ENCODE data around the gene STK11IP. TPM values are rescaled to one million over a fixed set of nuclear protein-coding genes. Genes with fewer than 3 reads are reported as not detected.

STK11IP gene
- total RNA-seq, 1 experiment from 2014 or later: 40.6 TPM

- Histone ChIP-seq H3K4me1 (replicated peaks; ENCODE audit: insufficient read depth) (no peaks in the 10 kb centered on the region), H3K9me2 (ENCODE audit: insufficient read depth) (no peaks in the 10 kb centered on the region), H3K27ac (no peak overlapping the region), H3K4me3 (no peak overlapping the region), H3F3A (ENCODE audit: insufficient read depth, low read depth) (0 out of 2 replicates have a peak, but pooled peaks cover 4% of the 10 kb centered on the region), H3K9me3 (ENCODE audit: insufficient read depth, low read depth) (no peaks in the 10 kb centered on the region), H3K27me3 (ENCODE audit: insufficient read depth, low read depth) (no peaks in the 10 kb centered on the region), H3K4me2 (no peak overlapping the region), H2AFZ (no peak overlapping the region), H3K79me2 (ENCODE audit: low read depth) (no peaks in the 10 kb centered on the region), H3K36me3 (ENCODE audit: low read depth) (no peaks in the 10 kb centered on the region), H4K20me1 (ENCODE audit: insufficient read depth) (no peaks in the 10 kb centered on the region)
- intact Hi-C loops (cut with micrococcal nuclease; ENCODE audit: unreplicated experiment): no loop called here
- DNase-seq: no peak
- ChIA-PET CTCF (no interaction called here), POLR2A (ENCODE audit: unreplicated experiment) (no interaction called here)
- no TSS peak for BruUV-seq (replicated peaks)
- no peak for TF ChIP-seq CTCF (conservative IDR thresholded peaks at IDR 0.05)
- TF ChIP-seq EZH2 (IDR thresholded peaks at IDR 0.05; ENCODE audit: low read depth): no peak
Measured at GRCh38 chr2:219621935-219622334, 24.3 kb downstream of the STK11IP start.

- BruUV-seq (replicated peaks): no TSS peak
- CTCF ChIA-PET: no interaction called here
Measured at GRCh38 chr2:219622472-219622871, 24.8 kb downstream of the STK11IP start.

GRCh38 chr2:219624565-219624964 lies 26.9 kb downstream of the STK11IP start:
- Histone ChIP-seq H2AFZ (no peak overlapping the region), H3K27ac (no peak overlapping the region), H3K27me3 (ENCODE audit: insufficient read depth, low read depth) (no peaks in the 10 kb centered on the region), H3F3A (ENCODE audit: insufficient read depth, low read depth) (0 out of 2 replicates have a peak, but pooled peaks cover 5% of the 10 kb centered on the region), H3K4me3 (no peak overlapping the region), H4K20me1 (ENCODE audit: insufficient read depth) (no peaks in the 10 kb centered on the region), H3K4me2 (no peak overlapping the region), H3K4me1 (replicated peaks; ENCODE audit: insufficient read depth) (no peaks in the 10 kb centered on the region), H3K9me3 (ENCODE audit: insufficient read depth, low read depth) (no peaks in the 10 kb centered on the region), H3K79me2 (ENCODE audit: low read depth) (no peaks in the 10 kb centered on the region), H3K36me3 (ENCODE audit: low read depth) (no peaks in the 10 kb centered on the region), H3K9me2 (ENCODE audit: insufficient read depth) (no peaks in the 10 kb centered on the region)
- BruUV-seq (replicated peaks): no TSS peak
- intact Hi-C loops (cut with micrococcal nuclease; ENCODE audit: unreplicated experiment): no loop called here
- POLR2A ChIA-PET (ENCODE audit: unreplicated experiment): no interaction called here
- no peak for DNase-seq
- CTCF ChIA-PET: no interaction called here
- TF ChIP-seq EZH2 (IDR thresholded peaks at IDR 0.05; ENCODE audit: low read depth) (no peak), CTCF (conservative IDR thresholded peaks at IDR 0.05) (no peak)

More at GRCh38 chr2:219622472-219622871, 24.8 kb downstream of the STK11IP start:
- H3K27me3 ChIP-seq (ENCODE audit: insufficient read depth, low read depth): no peaks in the 10 kb centered on the region
- POLR2A ChIA-PET (ENCODE audit: unreplicated experiment): no interaction called here
- no peak overlapping the region for H3K27ac ChIP-seq
- intact Hi-C loops (cut with micrococcal nuclease; ENCODE audit: unreplicated experiment): no loop called here
- H3K4me2 ChIP-seq: no peak overlapping the region
- no peaks in the 10 kb centered on the region for H3K4me1 ChIP-seq (replicated peaks; ENCODE audit: insufficient read depth)
- H2AFZ ChIP-seq: no peak overlapping the region
- H3F3A ChIP-seq (ENCODE audit: insufficient read depth, low read depth): 0 out of 2 replicates have a peak, but pooled peaks cover 5% of the 10 kb centered on the region
- no peak overlapping the region for H3K4me3 ChIP-seq
- H4K20me1 ChIP-seq (ENCODE audit: insufficient read depth): no peaks in the 10 kb centered on the region
- H3K9me2 ChIP-seq (ENCODE audit: insufficient read depth): no peaks in the 10 kb centered on the region
- no peaks in the 10 kb centered on the region for H3K9me3 ChIP-seq (ENCODE audit: insufficient read depth, low read depth)
- DNase-seq: no peak
- TF ChIP-seq EZH2 (IDR thresholded peaks at IDR 0.05; ENCODE audit: low read depth) (no peak), CTCF (conservative IDR thresholded peaks at IDR 0.05) (no peak)
- H3K36me3 ChIP-seq (ENCODE audit: low read depth): no peaks in the 10 kb centered on the region
- no peaks in the 10 kb centered on the region for H3K79me2 ChIP-seq (ENCODE audit: low read depth)

Data from PC-9 (cell line).